ENCODE measurements around the gene MIEF1. TPM values are rescaled to one million over a fixed set of nuclear protein-coding genes. Genes with fewer than 3 reads are reported as not detected.

MIEF1 gene
- polyA plus RNA-seq, 1 experiment, result 21.0 TPM

- Histone ChIP-seq H3K36me3 (ENCODE audit: control insufficient read depth, insufficient read depth, low read length) (no peaks in the 10 kb centered on the region), H3K4me3 (ENCODE audit: low read depth, low read length) (no peak overlapping the region), H3K27me3 (ENCODE audit: control insufficient read depth, insufficient read depth, low read length) (peaks cover 27% of the 10 kb centered on the region)
- TF ChIP-seq CTCF (IDR thresholded peaks at IDR 0.05; ENCODE audit: insufficient read depth, low read depth, low read length), result no peak
- no peak for DNase-seq (ENCODE audit: low read depth)
- ChIA-PET POLR2A (no interaction called here), CTCF (no interaction called here)
Measured at GRCh38 chr22:39553429-39553828, 51.3 kb downstream of the MIEF1 start.

- CTCF ChIA-PET, result no interaction called here
- DNase-seq (ENCODE audit: low read depth), result no peak
- TF ChIP-seq CTCF (IDR thresholded peaks at IDR 0.05; ENCODE audit: insufficient read depth, low read depth, low read length), result no peak
- no peaks in the 10 kb centered on the region for H3K36me3 ChIP-seq (ENCODE audit: control insufficient read depth, insufficient read depth, low read length)
- H3K27me3 ChIP-seq (ENCODE audit: control insufficient read depth, insufficient read depth, low read length), result peaks cover 33% of the 10 kb centered on the region
- no peak overlapping the region for H3K4me3 ChIP-seq (ENCODE audit: low read depth, low read length)
- POLR2A ChIA-PET, result no interaction called here
Measured at GRCh38 chr22:39554151-39554550, 52.1 kb downstream of the MIEF1 start.

- Histone ChIP-seq H3K27me3 (ENCODE audit: control insufficient read depth, insufficient read depth, low read length) (peaks cover 40% of the 10 kb centered on the region), H3K4me3 (ENCODE audit: low read depth, low read length) (no peak overlapping the region), H3K36me3 (ENCODE audit: control insufficient read depth, insufficient read depth, low read length) (no peaks in the 10 kb centered on the region)
- POLR2A ChIA-PET, result no interaction called here
- DNase-seq (ENCODE audit: low read depth), result no peak
- CTCF ChIA-PET, result interaction anchor here (0.8 to 1.5 kb wide), 2 partner anchors 23 to 468 kb away, joined by 4 to 5 read pairs; no protein-coding TSS in a partner anchor
- no peak for TF ChIP-seq CTCF (IDR thresholded peaks at IDR 0.05; ENCODE audit: insufficient read depth, low read depth, low read length)
Measured at GRCh38 chr22:39556970-39557841, 55.1 kb downstream of the MIEF1 start.

GRCh38 chr22:39558254-39558727 lies 56.2 kb downstream of the MIEF1 start:
- CTCF ChIA-PET, result interaction anchor here (0.6 to 2.9 kb wide), 4 partner anchors 15 to 790 kb away, joined by 3 to 14 read pairs (median 4); no protein-coding TSS in a partner anchor
- H3K4me3 ChIP-seq (ENCODE audit: low read depth, low read length), result no peak overlapping the region
- DNase-seq (ENCODE audit: low read depth), result no peak
- POLR2A ChIA-PET, result no interaction called here
- H3K27me3 ChIP-seq (ENCODE audit: control insufficient read depth, insufficient read depth, low read length), result peaks cover 40% of the 10 kb centered on the region
- TF ChIP-seq CTCF (IDR thresholded peaks at IDR 0.05; ENCODE audit: insufficient read depth, low read depth, low read length), result no peak
- no peaks in the 10 kb centered on the region for H3K36me3 ChIP-seq (ENCODE audit: control insufficient read depth, insufficient read depth, low read length)

- no peaks in the 10 kb centered on the region for H3K36me3 ChIP-seq (ENCODE audit: control insufficient read depth, insufficient read depth, low read length)
- H3K27me3 ChIP-seq (ENCODE audit: control insufficient read depth, insufficient read depth, low read length), result peaks cover 40% of the 10 kb centered on the region
- POLR2A ChIA-PET, result no interaction called here
- no peak for TF ChIP-seq CTCF (IDR thresholded peaks at IDR 0.05; ENCODE audit: insufficient read depth, low read depth, low read length)
- CTCF ChIA-PET, result interaction anchor here (0.6 to 2.9 kb wide), 5 partner anchors 11 to 790 kb away, joined by 3 to 14 read pairs (median 3); no protein-coding TSS in a partner anchor
- no peak for DNase-seq (ENCODE audit: low read depth)
- no peak overlapping the region for H3K4me3 ChIP-seq (ENCODE audit: low read depth, low read length)
Measured at GRCh38 chr22:39558950-39559349, 56.9 kb downstream of the MIEF1 start.
